Measurements from ENCODE around the gene CLDN6. TPM values are rescaled to one million over a fixed set of nuclear protein-coding genes. Genes with fewer than 3 reads are reported as not detected.

CLDN6 gene
- total and polyA plus RNA-seq, 2 of the 13 experiments (the other 11 are each of a cell fraction or from before 2014, with no cell fraction given) = 5.9 to 7.6 TPM

- TF ChIP-seq RARA (CRISPR knock-in tag; IDR thresholded peaks at IDR 0.05) = peak; percentile 39
- 0 out of 4 replicates have a peak, but pooled peaks of 1 of the 2 experiments have one; percentile 20 for TF ChIP-seq HMGXB4 (CRISPR knock-in tag; IDR thresholded peaks at IDR 0.05; ENCODE audit: borderline replicate concordance in 1 of 2, low read depth in 1 of 2)
- 0 out of 2 replicates have a peak, but pooled peaks have one; percentile 37 for TF ChIP-seq ZMYM4 (CRISPR knock-in tag; IDR thresholded peaks at IDR 0.05)
- TF ChIP-seq HBP1 (CRISPR knock-in tag; IDR thresholded peaks at IDR 0.05; ENCODE audit: low read depth) = peak; percentile 72; the same call in 1 of the 2 replicates
- TF ChIP-seq SMAD1 (CRISPR knock-in tag; IDR thresholded peaks at IDR 0.05; ENCODE audit: borderline replicate concordance, low read depth) = 0 out of 2 replicates have a peak, but pooled peaks have one; percentile 28
- no peak for TF ChIP-seq HCFC1 (IDR thresholded peaks at IDR 0.05; ENCODE audit: low read depth, low read length)
- TF ChIP-seq NR2C2 (CRISPR knock-in tag; IDR thresholded peaks at IDR 0.05; ENCODE audit: borderline replicate concordance) = peak; percentile 92
- 0 out of 2 replicates have a peak, but pooled peaks have one; percentile 18 for TF ChIP-seq PPARG (CRISPR knock-in tag; conservative IDR thresholded peaks at IDR 0.05)
- TF ChIP-seq PHF20 (CRISPR knock-in tag; IDR thresholded peaks at IDR 0.05) = 0 out of 2 replicates have a peak, but pooled peaks have one; percentile 35
- TF ChIP-seq ZNF430 (CRISPR knock-in tag; IDR thresholded peaks at IDR 0.05) = 0 out of 2 replicates have a peak, but pooled peaks have one; percentile 26
- no peak for TF ChIP-seq ZNF24 (IDR thresholded peaks at IDR 0.05)
- no peak for TF ChIP-seq ZKSCAN5 (CRISPR knock-in tag; IDR thresholded peaks at IDR 0.05)
- TF ChIP-seq RNF2 (conservative IDR thresholded peaks at IDR 0.05; ENCODE audit: low read depth) = no peak
- TF ChIP-seq ZNF607 (CRISPR knock-in tag; IDR thresholded peaks at IDR 0.05; ENCODE audit: borderline replicate concordance) = no peak
- TF ChIP-seq ELF3 (CRISPR knock-in tag; IDR thresholded peaks at IDR 0.05) = peak; percentile 77
- TF ChIP-seq FOSL2 (CRISPR knock-in tag; IDR thresholded peaks at IDR 0.05) = 0 out of 2 replicates have a peak, but pooled peaks have one; percentile 4
- TF ChIP-seq KDM3A (CRISPR knock-in tag; IDR thresholded peaks at IDR 0.05; ENCODE audit: low read depth) = peak; percentile 55; the same call in 1 of the 2 replicates
- TF ChIP-seq ZNF224 (CRISPR knock-in tag; IDR thresholded peaks at IDR 0.05) = no peak
- TF ChIP-seq THAP11 (CRISPR knock-in tag; IDR thresholded peaks at IDR 0.05) = peak; percentile 56
- TF ChIP-seq HDAC6 (IDR thresholded peaks at IDR 0.05; ENCODE audit: low read depth, low read length) = no peak
- peak; percentile 51; the same call in 1 of the 2 replicates for TF ChIP-seq NFYB (CRISPR knock-in tag; IDR thresholded peaks at IDR 0.05)
- no peak for TF ChIP-seq ELK4 (CRISPR knock-in tag; IDR thresholded peaks at IDR 0.05; ENCODE audit: borderline replicate concordance)
- no peak for TF ChIP-seq ISL2 (CRISPR knock-in tag; IDR thresholded peaks at IDR 0.05)
- peak; percentile 25; the same call in 1 of the 2 replicates for TF ChIP-seq NCOR1 (IDR thresholded peaks at IDR 0.05; ENCODE audit: borderline replicate concordance, low read length)
- no peak for TF ChIP-seq FOXM1 (CRISPR knock-in tag; IDR thresholded peaks at IDR 0.05)
- peak; percentile 65 for TF ChIP-seq JARID2 (CRISPR knock-in tag; IDR thresholded peaks at IDR 0.05; ENCODE audit: insufficient replicate concordance)
- TF ChIP-seq NR2F6 (IDR thresholded peaks at IDR 0.05) = no peak
- peak; percentile 45 for TF ChIP-seq NR2F6 (CRISPR knock-in tag; IDR thresholded peaks at IDR 0.05)
Measured at GRCh38 chr16:2981177-2981898, 36.6 kb downstream of the CLDN6 start (continued).
